ENCODE data around the gene ZNF335. TPM values are rescaled to one million over a fixed set of nuclear protein-coding genes. Genes with fewer than 3 reads are reported as not detected.

ZNF335 gene
- total and polyA plus RNA-seq, 2 of the 8 experiments (the other 6 are each of a cell fraction or from before 2014, with no cell fraction given): 12.4 to 14.6 TPM

DNA sequence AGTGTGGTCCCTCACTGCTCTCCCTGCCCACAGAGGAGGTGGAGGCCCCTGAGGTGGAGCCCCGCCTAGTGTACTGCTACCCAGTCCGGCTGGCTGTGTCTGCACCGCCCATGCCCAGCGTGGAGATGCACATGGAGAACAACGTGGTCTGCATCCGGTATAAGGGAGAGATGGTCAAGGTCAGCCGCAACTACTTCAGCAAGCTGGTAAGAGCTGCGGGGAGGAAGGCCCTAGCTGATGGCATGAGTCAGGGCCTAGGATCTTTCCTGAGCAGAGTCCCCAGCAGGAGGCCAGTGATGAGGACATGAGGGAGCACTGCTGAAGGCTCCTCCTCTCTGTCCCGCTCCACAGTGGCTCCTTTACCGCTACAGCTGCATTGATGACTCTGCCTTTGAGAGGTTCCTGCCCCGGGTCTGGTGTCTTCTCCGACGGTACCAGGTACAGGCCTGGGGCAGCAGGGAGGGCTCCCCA, 26.3 kb downstream of the ZNF335 start:
- H3K36me3 ChIP-seq (ENCODE audit: control insufficient read depth in 2 of 4, insufficient read depth in 4 of 4, low read length in 3 of 4): peaks cover 32 to 69% (median 59%) of the 10 kb centered on the region in 4 experiments
- DNase-seq (ENCODE audit: low read depth in 1 of 2, low spot score in 2 of 2) (no peak), FAIRE-seq (no peak)
- no peaks in the 10 kb centered on the region for H3K9me3 ChIP-seq (ENCODE audit: insufficient read depth in 2 of 2, low read depth in 1 of 2, low read length in 1 of 2)
- ChIA-PET CTCF (ENCODE audit: partially characterized antibody) (interaction anchor here (7.4 to 8.7 kb wide), 2 partner anchors 16 to 24 kb away, joined by 41 to 82 read pairs; no protein-coding TSS in a partner anchor), POLR2A (ENCODE audit: partially characterized antibody) (interaction anchor here (1.1 to 14.0 kb wide), 6 partner anchors 10 to 106 kb away, joined by 3 to 283 read pairs (median 8); partner anchors contain the start of genes PCIF1, PLTP and ZNF335)
- no peak overlapping the region for H3K9ac ChIP-seq (replicated peaks in 1 of 4; ENCODE audit: extremely low read depth in 1 of 4, low read depth in 3 of 4, low read length in 3 of 4)
- H3K27ac ChIP-seq (ENCODE audit: low read depth, low read length): no peak overlapping the region
- H3K79me1 ChIP-seq (ENCODE audit: low read depth, low read length): peaks cover 3% of the 10 kb centered on the region; the same call in 1 of the 2 replicates
- no peak overlapping the region for H2BK5ac ChIP-seq (ENCODE audit: low read depth, low read length)
- no peak overlapping the region for H3K4me2 ChIP-seq (ENCODE audit: insufficient read depth in 1 of 2, low read depth in 2 of 2, low read length in 2 of 2)
- no peak overlapping the region for H3K18ac ChIP-seq (ENCODE audit: extremely low read depth, low read length)
- H3K4ac ChIP-seq (replicated peaks; ENCODE audit: insufficient read length, low read depth, low read length): no peak overlapping the region
- no peaks in the 10 kb centered on the region for H3K23me2 ChIP-seq (ENCODE audit: low read depth, low read length)
- no peaks in the 10 kb centered on the region for H3K79me2 ChIP-seq (ENCODE audit: control insufficient read depth in 1 of 2, insufficient read depth in 2 of 2, low read length in 2 of 2)
- WGBS, 2 experiments (ENCODE audit: extremely low coverage in 1 of 2, insufficient coverage in 1 of 2, insufficient read length in 1 of 2, insufficient replicate concordance in 2 of 2, low coverage in 1 of 2, low lambda C conversion rate in 2 of 2, missing lambda C conversion rate in 1 of 2): 86% methylated on average over 13 of the region's 13 CpGs; no CpG with 5 or more reads in 1 of the 2 experiments
- H3K14ac ChIP-seq (ENCODE audit: insufficient read length): no peak overlapping the region
- no peak overlapping the region for H3K23ac ChIP-seq (ENCODE audit: insufficient read length)
- H2BK120ac ChIP-seq (replicated peaks; ENCODE audit: low read depth, low read length): no peak overlapping the region
- H2AK5ac ChIP-seq (ENCODE audit: low read depth, low read length): no peak overlapping the region
- H3K27me3 ChIP-seq (replicated peaks in 1 of 4; ENCODE audit: control insufficient read depth in 3 of 4, extremely low read depth in 1 of 4, insufficient read depth in 3 of 4, low read length in 3 of 4): no peaks in the 10 kb centered on the region; a peak in 1 of 7 replicates
- H2AFZ ChIP-seq (ENCODE audit: low read length): no peak overlapping the region
- no peak overlapping the region for H4K91ac ChIP-seq (replicated peaks; ENCODE audit: insufficient read length, low read length)
- no peak overlapping the region for H2BK20ac ChIP-seq (ENCODE audit: low read length)
- H4K20me1 ChIP-seq (replicated peaks in 1 of 2; ENCODE audit: control insufficient read depth in 1 of 2, insufficient read depth in 2 of 2, low read length in 2 of 2): peaks cover 2 to 14% of the 10 kb centered on the region in 2 experiments
- no peak overlapping the region for H4K5ac ChIP-seq (ENCODE audit: insufficient read length, low read depth, low read length)
- no peaks in the 10 kb centered on the region for H3K4me1 ChIP-seq (replicated peaks in 1 of 4; ENCODE audit: control insufficient read depth in 3 of 4, insufficient read depth in 4 of 4, low read length in 3 of 4)
- H4K8ac ChIP-seq (ENCODE audit: extremely low read depth, insufficient read depth, low read length): no peak overlapping the region
- H2BK15ac ChIP-seq (ENCODE audit: low read length): no peak overlapping the region
- no peak overlapping the region for H2BK12ac ChIP-seq (ENCODE audit: low read depth, low read length)
- no peak overlapping the region for H3K4me3 ChIP-seq (ENCODE audit: extremely low read depth in 1 of 4, insufficient read depth in 2 of 4, low read depth in 3 of 4, low read length in 4 of 4)
- H3K56ac ChIP-seq (replicated peaks; ENCODE audit: insufficient read length, low read depth, low read length): no peak overlapping the region
- no peak for TF ChIP-seq EP300 (IDR thresholded peaks at IDR 0.05; ENCODE audit: borderline replicate concordance in 1 of 2, low read depth in 2 of 2, low read length in 2 of 2)
- no peak for TF ChIP-seq YY1 (IDR thresholded peaks at IDR 0.05; ENCODE audit: low read depth, low read length)

All from H1 (cell line).